GM20431 (cell line): ENCODE measurements around the gene ALOX12B.

Experiments
- in situ Hi-C: fragments of 300-500 bp; cut with MseI, MboI; formaldehyde crosslinking; loops from one replicate; pipeline ENCODE4 v1.15.0; 2020; ENCODE audit warnings: low sequenced_read_pairs; ENCODE audit not compliant: unreplicated experiment

ALOX12B gene

DNA sequence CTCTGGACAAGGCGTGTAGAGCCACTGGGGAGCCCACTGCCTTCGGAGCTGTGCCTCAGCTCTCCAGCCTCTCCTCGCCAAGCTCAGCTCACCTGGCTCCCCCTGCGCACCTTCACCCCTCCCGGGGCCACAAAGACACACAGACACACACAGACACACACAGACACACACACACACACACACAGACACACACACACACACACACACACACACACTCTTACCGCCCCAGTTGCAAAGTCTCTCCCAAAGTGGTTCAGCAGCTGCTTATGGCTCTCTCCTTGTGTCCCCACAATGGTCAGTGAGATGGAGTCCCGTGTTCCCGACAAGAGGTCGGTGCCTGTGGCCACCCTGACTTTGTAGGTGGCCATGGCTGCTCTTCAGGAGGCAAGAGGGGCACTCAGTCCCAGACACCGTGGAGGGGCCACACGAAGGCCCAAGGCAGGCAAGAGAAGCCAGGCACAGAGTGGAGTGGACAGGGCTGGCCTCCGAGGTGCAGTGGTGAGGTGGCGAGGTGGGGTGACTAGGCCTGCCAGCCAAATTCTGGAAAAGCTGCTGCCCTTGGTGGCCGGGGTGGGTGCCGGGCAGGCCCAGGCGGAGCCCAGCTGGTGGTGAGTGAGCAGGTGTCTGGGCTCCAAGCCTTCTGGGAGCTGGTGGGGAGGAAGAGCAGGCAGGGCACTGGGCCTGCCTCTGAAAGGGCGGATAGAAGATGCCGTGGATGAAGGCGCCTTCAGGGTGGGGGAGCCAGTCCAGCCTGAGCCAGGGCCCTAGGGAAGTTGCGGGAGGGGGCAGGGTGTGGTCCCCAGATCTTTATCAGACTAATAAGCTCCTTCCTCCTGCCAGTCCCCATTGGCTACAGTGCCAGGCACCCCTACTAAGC, at the start of gene ALOX12B:
Gene ALOX12B (minus strand): TSS at position 642 of the 877 bp plus-strand sequence. CDS start 274 bp downstream, at position 368.
- in situ Hi-C loops, result no loop called here

DNA sequence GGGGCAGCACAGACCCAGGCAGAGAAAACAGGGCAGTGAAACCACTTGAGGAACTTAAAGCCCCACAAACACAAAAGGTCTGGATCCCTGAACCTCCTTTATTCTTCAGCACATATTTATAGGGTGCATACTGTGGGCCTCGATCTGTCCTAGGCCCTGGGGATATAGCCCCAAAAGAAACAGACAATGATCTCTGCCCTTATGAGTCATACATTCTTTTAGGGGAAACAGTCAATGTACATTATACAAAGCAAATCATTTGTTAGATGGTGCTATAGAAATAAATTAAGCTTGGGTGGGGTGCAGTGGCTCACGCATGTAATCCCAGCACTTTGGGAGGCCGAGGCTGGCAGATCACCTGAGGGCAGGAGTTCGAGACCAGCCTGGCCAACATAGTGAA, 46.4 kb upstream of the ALOX12B start:
- in situ Hi-C loops, result no loop called here

DNA sequence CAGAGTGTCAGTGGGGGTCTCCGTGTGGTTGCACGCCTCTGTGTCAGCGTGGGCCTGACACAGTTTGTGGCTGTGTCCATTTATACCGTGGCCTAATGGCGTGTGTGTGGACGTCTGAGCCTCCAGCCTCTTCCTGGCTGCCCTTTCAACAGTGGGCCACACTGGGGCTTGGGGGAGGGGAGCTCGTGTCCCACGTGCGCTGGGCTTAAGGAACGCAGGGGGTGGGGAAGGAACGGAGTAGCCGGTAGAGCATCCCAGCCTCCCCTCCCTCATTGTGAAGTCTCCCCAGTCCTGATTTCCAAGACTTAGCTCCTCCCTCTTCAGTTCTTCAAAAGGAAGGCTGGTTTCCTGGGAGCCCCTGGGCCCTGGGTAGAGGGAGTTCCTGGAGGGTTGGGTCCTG, 45.9 kb upstream of the ALOX12B start:
- in situ Hi-C loops, result no loop called here

DNA sequence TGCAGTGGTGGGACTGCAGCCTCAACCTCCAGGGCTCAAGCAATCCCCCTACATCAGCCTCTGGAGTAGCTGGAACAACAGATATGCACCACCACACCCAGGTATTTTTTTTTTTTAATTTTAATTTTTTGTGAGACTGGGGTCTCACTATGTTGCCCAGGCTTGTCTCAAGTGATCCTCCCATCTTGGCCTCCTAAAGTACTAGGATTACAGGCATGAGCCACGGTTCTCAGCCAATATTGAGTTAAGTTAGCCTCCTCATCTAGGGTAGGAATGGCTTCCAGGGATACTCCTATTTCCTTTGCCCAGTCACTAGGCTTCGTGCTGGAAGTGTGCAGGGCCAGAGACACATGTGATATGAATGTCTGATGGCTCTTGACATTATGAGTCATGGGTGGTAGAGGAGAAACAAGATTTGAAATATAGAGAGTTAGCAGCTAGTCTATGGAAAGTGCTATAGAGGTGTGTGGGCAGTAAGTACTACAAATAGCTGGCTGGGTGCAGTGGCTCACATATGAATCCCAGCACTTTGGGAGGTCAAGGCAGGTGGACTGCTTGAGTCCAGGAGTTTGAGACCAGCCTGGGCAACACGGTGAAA, 44.4 kb upstream of the ALOX12B start:
- in situ Hi-C loops, result no loop called here

DNA sequence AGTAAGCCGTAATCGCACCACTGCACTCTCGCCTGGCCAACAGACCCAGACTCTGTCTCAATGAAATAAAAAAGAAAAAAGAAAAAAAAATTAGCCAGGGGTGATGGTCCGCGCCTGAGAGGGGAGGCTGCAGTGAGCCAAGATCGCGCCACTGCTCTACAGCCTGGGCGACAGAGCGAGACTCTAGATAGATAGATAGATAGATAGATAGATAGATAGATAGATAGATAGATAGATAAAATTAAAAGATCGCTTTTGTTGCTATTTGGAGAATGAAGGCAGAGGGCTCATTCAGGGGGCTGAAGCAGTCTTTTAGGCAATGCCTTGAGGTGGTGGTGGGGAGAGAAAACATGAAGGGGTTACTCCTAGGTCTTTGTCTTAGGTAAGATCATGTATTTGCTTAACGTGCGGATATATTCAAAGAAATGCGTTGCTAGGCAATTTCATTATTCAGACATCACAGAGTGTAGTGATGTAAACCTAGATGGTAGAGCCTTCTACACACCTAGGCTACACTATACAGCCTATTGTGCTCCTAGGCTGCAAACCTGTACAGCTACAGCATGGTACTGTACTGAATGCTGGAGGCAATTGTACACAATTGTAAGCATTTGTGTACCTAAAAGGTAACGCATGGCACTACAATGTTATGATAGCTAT, 40.7 kb upstream of the ALOX12B start:
- in situ Hi-C loops, result no loop called here

DNA sequence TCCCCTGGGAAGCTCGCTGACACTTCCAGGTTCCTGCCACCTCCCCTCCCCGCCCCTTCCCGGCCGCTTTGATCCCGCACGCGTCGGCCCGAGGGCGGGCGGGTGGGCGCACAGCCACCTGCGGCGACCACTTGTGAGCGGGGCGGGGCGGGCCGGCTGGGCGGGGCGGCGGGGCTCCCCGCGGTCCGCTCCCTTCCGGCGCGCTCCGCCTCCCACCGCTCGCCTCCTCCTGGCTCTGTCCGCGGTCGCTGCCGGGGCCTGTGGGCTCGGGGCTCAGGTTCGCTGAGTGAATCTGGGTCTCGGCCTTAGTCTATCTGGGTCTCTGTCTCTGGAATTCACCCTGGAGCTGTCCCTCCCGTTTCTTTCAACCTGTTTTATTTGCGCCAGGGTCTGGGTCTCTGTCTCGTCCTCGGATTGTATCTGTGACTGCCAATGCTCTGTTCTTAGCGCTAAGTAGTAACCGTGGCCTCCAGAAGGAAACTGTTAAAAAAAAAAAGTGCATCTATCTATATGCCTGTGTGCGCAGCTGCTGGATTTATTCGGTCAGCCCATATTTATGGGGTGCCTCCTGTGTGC, 39.1 kb upstream of the ALOX12B start:
- in situ Hi-C loops, result no loop called here

DNA sequence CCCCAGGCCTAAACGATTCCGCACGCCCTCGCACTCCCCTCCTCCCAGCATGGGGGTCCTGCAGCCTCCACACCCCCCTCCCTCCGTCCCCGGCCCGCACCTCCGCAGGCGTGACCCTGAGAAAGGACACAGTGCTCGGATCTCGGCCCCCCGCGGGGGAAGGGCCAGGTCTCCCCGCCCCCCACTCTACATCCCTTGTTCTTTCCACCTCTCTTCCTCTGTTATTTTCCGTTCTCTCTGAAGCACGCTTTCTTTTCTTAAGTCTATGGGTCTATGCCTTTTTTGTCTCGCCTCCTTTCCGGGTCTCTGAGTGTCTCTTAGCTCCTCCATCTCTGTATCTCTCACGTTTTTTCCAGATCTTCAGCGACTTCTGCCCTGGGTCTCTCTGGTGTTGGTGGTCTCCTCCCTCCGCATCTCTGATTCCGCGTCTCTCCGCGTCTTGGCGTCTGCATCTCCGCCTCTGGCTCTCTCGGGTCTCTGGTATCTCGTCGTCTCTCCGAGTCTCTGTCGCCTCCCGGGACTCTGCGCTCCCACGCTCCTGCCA, 38.5 kb upstream of the ALOX12B start:
- in situ Hi-C loops, result no loop called here

DNA sequence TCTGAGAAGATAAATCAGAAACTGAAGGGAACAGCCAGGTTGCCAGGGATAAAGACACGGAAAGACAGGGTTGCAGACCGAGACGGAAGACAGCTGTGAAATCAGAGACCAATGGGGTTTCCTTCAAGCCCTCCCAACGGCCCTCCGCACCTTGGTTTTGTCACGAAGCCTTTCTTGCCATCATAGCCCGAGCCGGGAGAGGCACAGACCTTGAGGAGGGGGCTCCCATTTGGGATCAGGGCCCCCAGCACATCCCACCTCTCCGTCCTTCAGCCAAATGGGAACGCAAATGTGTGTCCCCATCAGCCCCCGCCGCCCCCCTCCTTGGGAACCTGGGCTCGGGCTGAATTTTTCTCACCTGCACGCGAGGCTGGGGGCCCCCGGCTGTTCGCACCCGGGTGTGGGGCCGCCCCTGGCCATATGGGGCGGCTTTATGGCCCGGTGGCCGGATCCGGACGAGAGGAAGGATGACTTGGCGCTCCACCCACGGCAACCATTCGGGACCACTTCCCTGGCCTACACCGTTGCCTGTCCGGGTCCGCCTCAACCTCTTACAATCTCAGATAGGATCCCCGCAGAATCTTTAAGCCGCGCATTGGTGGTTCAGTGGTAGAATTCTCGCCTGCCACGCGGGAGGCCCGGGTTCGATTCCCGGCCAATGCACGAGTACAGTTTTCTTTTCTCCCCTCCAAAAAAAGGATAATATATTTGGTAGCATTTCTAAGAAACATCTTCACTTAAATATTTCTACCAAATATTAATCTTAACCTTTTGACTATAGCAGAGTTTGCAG, 37.8 kb upstream of the ALOX12B start:
- in situ Hi-C loops, result no loop called here

DNA sequence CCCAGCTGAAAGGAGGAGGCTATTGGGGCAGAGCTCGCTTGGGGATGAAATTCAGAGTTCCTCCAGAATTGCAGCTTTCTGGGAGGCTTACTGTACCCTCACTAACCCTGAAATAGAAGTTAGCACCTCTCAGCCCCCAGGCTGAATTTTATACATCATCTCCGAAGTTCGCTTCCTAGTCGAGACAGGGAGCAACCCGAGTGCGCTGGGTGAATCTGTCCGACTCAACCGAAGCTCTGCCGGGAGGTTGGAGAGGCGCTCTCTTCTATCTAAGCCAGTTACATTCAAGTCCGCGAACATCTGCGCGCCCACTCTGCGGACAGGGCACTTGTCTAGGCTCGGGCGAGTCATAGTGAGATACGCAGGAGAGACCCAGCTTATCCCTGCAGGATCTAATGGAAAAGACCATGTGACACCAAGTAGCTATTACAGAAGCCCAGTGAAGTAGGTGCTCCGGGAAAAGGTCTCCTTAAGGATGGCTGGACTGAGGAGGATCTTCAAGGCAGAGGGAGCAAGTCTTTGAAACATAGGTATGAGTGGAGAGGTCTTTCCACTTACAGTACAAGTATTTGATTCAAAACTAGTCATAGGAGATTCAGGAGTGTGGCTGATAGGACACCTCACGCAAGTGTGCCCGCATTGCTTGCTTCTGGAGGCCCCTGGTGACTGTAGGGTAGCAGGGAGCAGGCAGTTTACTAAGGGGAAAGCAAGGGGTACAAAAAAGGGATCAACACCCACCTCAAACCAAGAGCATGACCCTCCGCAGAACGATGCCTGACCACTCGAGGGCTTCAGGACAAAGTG, 37.0 kb upstream of the ALOX12B start:
- in situ Hi-C loops, result no loop called here

DNA sequence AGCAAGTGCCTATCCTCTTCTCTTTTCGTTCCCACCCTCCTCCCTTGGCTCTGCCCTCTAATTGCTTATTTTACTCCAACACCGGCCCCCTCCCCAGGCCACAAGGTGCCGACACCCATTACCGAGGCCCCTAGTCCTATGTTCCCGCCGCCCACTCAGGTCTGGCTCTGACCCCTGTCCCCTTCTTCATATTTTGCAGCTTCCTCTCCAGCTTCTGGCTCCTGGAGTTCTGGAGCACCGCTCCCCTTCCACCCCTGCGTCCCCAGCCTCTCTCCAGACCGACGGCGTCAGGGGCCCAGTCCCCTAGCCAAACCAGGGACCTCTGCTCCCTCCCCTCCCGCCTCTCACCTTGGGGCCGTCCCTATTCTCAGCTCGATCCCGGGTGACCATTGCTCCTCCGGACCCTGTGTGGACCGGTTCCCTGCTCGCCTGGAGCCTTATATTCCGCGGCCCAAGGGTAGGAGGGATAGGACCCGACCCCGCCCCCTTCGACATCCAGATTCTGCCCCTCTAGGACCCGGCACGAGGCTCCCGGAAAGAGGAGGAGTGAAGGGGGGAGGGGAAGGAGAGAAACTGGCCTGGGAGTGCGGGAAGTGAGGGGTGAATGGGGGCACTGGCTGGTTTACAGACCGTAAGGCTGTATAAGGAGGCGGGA, 36.3 kb upstream of the ALOX12B start, which contains the start of gene HES7:
Gene HES7 (minus strand): TSS at position 412 of the 655 bp plus-strand sequence. CDS start 22 bp downstream, at position 390.
- in situ Hi-C loops, result no loop called here

DNA sequence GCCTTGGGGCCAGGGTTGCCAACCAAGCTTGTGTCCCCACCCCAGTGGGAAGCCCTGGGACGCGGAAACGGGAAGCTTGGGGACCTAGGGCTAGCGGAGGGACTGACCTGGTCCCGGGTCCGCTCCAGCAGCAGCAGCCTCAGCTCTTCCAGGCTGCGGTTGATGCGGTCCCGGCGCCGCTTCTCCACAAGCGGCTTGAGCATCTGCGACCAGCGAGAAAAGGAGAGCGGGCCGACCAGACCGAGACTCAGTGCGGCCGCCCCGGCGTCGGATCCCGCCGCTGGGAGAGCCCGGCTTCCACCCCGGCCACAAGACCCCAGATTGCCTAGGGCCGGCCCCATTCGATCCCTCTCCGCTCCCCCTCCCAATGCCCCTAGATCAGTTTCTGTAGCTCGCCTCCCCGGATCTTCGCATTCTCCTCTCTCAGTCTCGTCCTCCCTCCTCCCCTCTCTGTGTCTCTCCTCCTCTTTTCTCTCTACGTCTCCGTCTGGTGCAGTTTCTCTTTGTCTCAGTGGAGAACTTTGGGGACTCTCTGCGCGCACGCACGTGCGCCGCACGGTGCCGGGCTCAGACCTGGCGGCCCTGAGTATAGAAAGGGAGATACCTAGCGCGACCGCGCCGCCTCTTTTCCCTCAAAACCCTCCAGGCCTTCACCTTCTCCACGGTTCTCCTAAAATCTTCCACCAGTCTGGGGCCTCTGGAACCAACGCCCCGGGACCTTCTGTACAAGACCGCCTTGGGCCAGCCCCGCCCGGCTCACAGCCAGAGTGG, 35.6 kb upstream of the ALOX12B start:
- in situ Hi-C loops, result no loop called here

DNA sequence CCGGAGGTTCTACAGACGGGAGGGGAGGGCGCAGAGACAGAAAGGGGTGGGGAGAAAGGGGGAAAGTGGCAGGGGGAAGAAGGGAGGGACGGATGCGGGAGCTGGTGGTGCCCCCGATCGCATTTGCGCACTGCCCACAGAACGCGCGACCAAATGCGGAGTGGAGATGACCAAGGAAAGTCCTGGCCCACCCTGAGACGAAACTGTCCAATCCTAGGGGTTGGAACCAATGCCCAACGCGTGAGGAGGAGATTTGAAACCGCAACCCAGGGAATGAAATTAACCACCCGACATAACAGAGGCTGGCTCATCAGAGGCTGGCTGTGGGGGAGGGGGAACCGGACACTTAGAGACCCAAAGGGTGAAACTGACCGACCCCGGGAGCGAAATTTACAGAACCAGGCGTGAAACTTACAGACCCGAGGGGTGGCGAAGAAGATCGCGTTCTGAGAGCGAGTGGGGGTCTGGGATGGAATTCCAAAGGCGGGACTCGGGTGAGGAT, 35.0 kb upstream of the ALOX12B start:
- in situ Hi-C loops, result no loop called here

DNA sequence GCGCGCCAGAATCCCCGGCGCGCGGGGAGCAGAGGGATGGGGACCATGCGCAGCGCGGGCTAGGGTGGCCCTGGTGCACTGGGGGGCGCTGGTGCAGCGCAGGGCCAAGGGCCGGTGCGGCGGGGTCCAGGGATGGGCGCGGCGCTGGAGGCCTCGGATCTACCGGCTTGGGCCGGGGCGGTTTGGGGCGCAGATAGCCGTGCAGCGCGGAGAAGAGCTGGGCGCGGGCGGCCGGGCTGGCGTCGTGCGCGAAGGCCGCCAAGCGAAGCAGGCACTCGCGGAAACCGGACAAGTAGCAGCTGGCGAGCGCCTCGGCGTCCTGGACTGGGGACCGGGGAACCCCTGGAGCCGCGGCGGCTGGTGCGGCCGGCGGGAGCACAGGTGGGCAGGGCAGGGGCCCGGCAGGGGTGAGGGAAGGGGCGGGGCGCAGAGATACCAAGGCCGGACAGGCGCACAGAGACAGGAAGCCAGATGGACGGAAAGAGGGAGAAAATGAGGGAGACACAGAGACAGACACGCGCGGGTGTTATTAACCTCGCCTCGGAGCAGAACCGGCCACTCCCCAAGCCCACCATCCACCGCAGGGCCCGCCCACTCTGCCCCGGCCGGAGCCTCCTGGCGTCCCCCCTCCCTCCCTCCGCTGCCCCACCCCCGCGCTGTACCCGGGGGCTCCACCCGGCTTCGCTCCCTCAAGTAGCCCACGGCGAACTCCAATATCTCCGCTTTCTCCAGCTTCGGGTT, 34.3 kb upstream of the ALOX12B start:
- in situ Hi-C loops, result no loop called here

DNA sequence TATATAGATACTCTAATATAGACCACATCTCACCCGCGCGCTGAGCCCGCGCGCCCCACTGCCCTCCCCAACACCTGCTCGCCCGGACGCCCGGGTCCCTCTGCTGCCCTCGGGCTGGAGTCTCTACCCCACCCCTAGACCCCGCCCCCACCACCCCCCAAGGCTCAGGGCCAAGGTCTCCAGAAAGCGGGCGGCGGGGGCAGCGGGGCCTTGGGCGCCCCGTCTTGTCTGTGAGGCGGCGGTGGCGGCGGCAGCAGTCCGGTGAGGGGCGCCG, 33.8 kb upstream of the ALOX12B start:
- in situ Hi-C loops, result no loop called here

DNA sequence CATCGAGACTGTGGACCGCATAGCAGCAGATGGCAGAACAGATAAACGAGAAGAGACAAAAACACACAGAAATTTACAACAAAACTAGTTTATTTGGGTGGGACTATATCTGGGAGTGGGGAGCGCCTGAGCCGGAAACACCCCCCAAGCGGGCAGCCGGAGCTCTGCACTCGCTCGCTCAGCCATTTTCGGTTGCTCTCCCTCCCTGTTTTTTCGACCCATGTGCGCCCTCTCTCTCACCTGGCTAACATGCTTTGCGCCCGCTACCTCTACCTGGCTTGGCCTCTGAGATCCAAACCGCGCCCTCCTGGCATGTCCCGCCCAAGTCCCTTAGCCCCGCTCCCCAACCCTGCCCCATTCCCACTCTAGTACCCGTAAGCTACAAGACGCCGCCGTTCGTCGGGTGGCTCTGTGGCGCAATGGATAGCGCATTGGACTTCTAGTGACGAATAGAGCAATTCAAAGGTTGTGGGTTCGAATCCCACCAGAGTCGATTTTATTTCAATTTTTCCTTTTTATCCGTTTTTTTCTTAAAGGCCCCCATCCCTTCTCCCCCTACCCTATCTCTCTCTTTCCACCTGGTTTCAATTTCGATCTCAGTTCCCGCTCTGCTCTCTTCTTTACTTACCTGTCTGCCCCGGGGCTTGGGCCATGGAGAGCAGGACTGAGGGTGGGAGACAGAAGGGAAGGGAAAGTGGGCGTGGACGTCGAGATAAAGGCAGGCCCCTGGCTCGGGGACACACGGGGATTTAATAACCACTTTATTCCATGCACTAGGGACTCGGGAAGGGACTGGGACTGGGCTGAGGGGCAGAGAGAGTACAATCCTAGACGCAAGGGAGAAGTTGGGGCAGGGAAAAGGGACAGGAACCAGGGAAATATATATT, 33.2 kb upstream of the ALOX12B start:
- in situ Hi-C loops, result no loop called here
